HG02938 (cell line): ENCODE measurements around the gene MCRIP1.

Experiments
- ATAC-seq: cut with Tn5 transposase; IDR thresholded peaks from one replicate; pipeline ENCODE4 v1.9.1; 2021; ENCODE audit warnings: mild to moderate bottlenecking, moderate library complexity; ENCODE audit not compliant: unreplicated experiment

The MCRIP1 gene, protein sequence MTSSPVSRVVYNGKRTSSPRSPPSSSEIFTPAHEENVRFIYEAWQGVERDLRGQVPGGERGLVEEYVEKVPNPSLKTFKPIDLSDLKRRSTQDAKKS

GRCh38 chr17:81833160-81833920 is at the start of gene MCRIP1:
TSS of gene MCRIP1 (minus strand) at chr17:81833291. CDS start at chr17:81824506, 8,785 bp downstream.
- peak; percentile 67 for ATAC-seq

DNA sequence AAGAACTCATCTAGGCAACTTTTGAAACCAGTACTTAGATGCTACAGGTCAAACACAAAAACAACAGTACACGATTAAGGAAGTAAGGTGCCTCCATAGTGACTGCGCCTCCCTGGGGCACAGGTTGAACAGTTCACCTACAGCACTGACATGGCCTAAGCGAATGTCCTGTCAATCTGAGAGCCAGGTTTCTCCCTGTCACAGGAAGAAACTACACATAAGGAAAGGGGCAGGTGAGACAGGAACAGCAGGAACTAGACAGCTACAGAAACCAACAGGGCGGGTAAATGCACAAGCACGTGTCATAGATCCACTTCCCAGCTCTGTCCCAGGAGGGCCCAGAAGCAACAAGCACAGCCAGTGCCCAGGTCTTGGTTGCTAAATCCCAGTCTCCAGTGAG is 46.0 kb upstream of the MCRIP1 start:
- ATAC-seq = no peak

DNA sequence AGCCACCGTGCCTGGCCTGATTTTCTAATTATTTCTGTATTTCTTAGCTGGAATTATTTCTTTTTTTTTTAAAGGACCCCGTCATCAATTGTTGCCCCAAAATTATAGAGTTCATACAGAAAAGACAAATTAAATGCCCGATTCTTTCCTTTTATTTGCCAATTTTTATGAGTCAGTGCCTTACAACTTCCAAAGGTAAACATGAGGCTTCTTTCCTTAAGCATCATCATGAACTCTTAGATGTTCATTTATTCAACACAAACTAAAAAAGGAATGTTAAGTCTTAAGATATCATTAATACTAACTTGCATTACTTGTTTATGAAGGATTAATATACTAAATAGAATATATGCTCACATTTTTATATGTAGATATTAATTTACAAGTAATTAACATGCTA is 45.2 kb upstream of the MCRIP1 start:
- no peak for ATAC-seq

DNA sequence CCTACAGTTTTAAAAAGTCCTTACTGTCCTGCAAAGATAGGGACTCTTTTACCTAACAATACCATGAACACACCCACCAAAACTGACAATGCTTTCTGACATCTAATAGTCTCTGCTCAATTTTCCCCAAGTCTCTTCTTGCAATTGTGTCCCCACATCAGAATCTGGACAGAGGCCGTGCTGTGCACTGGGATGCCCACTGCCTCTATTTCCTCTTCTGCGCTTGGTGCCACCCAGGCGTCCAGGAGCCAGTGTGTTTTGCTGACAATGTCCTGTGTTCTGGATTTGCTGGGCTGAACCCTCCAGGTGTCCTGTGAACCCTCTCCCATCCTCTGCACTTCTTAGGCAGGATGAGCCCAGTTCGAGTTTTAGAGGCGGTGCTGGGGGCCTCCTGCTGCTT is 44.5 kb upstream of the MCRIP1 start:
- no peak for ATAC-seq

DNA sequence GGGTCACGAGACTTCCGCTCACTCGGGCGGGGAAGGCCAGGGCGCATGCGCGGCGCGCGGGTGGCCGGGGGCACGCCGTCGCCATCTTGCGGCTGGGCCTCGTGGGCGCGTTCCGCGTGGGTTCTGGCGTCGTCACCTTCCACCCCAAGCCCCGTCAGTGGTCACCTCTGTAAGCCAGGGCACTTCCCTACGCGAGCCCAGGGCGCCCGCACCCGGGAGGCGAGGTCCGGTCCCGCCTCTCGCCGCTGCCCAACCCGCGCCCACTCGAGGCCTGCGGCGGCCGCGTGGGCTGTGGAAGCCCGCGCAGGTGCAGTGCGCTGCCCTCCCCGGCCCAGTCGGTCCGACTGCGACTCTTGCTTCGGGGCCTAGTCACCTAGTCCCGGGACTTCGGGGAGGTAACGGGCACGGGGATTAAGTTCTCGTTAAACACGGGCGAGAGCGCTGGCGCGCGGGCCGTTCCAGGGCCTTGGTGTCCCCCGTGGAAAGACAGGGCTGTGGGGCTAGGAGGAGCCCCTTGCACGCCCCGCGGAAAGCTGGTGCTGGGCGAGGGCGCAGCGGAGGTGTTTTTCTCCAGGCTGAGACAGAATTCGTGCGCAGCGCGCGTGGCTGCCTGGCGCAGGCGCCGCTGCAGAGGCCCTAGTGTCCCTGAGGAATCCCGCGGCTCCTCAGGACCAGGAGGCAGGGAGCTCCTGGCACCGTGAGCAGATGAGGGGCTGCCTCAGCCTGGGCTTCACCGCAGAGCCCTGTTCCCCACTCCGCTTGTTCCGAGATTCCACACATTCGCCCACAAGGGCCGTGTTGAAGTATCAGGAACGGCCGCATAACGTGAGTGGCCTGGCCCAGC is 38.5 kb upstream of the MCRIP1 start:
- peak; percentile 18 for ATAC-seq

DNA sequence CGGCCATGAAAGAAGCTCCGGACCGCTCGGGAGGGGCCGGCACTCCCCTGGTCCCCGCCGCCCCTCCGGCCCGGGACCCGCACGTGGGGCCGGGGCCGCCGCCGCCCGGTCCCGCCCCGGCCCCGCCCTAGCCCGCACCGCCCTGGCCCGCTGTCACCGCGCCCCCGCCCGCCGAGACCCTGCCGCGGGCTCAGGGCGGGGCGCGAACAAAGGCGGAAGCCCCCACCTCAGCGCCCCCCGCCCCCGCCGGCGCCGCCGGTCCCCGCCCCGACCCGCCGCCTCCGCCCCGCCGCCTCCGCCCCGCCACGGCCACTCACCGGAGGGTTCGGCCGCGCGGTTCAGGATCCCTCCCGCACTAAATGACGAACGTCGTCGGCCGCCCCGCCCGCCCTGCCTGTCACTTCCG is 37.9 kb upstream of the MCRIP1 start, which contains the start of gene ARHGDIA:
ARHGDIA (minus strand) TSS at position 357 of the 406 bp plus-strand sequence. CDS start 1,407 bp downstream, outside the sequence.
- ATAC-seq = peak; percentile 44

GRCh38 chr17:81870131-81870980 is 37.3 kb upstream of the MCRIP1 start:
- peak; percentile 14 for ATAC-seq

DNA sequence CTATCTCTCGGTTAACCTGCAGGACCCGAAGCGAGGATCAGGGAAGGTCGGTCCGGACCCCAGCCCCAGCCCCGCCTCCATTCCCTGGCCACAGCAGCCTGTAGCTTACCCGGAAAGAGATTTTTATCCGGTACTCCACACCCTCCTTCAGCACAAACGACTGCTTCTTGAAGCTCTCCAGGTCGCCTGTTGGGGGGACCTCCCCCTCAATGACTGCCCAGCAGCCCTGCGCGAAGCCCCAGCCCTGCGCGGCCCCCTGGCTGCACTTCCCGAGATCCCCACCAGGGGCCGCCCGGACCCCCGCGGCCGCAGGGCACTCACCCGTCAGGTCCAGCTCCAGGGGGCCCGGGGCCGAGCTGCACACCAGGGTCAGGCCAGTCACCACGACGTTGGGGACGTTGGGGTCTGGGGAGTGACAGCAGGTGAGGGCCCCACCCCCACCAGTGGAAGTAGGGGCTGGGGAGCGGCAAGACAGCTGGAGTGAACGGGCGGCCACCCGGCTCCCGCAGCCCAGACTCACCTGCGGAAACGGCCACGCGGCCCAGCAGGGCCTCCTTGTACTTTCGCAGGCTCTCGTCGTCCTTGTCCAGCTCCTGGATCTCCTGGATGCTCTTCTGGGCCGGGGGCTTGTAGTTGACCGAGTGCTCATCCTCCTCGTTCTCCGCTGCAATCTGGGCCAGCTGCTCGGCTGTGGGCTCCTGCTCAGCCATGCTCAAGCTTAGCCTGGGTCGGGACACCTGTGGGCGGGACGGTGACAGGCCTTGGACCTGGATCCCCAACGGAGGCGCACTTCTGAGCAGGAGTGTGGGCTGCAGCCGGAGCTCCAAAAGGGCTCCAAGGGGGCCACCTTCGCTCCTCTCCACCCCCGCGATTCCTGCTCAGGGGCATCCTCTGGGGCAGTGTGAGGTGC is 36.4 kb upstream of the MCRIP1 start:
- ATAC-seq = no peak

DNA sequence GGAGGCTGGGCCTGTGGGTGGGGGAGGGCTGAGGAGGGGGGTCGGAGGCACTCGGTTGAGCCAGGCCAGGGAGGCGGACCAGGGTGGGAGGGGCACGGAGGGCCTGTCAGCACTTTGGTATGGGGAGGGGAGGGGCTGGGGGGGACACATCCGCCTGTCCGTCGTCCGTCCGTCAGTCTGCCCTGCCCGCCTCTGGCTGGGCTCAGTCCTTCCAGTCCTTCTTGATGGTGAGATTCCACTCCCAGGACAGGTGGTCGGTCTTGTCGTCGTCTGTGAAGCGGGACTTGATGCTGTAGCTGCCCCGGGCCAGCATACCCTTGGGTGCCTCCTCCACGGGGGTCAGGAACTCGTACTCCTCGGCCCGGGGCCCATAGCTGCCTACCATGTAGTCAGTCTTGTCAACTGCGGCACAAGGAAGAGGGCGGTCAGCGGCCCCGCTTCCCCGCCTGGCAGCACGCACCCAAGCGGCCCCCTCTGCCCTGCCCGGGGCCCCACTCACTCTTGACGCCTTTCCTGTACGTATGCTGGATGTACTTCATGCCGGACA is 35.7 kb upstream of the MCRIP1 start:
- ATAC-seq = no peak

DNA sequence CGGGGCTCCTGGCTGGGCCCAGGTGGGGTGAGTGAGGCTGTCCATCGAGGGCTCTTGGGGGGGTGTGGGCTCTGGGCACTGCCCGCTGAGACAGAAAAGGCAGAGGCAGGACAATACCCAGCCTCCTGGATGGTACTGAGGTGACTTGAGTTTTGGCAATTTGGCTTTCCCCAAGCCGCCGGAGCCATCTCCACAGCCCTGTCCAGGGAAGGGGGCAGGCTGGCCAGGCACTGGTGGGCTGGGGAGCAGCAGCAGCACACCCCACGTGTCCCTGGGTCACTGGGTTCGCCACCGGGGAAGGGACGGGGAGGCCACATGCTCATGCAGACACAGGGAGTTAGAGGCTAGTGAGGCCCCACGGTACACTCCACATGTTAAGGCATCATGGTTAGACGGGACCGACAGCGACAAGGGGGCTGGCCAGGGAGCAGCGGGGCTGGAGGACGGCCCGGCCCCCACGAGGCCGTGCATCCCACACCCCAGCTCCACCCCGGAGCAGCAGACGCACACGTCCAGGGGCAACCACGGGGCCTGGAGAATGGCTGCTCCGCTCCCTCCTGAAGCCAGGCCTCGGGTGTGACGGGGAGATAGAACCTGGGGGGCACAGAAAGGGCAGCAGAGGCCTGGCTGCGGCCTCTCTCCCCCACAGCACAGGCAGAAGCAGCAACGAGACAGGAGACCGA is 35.0 kb upstream of the MCRIP1 start:
- ATAC-seq = no peak

DNA sequence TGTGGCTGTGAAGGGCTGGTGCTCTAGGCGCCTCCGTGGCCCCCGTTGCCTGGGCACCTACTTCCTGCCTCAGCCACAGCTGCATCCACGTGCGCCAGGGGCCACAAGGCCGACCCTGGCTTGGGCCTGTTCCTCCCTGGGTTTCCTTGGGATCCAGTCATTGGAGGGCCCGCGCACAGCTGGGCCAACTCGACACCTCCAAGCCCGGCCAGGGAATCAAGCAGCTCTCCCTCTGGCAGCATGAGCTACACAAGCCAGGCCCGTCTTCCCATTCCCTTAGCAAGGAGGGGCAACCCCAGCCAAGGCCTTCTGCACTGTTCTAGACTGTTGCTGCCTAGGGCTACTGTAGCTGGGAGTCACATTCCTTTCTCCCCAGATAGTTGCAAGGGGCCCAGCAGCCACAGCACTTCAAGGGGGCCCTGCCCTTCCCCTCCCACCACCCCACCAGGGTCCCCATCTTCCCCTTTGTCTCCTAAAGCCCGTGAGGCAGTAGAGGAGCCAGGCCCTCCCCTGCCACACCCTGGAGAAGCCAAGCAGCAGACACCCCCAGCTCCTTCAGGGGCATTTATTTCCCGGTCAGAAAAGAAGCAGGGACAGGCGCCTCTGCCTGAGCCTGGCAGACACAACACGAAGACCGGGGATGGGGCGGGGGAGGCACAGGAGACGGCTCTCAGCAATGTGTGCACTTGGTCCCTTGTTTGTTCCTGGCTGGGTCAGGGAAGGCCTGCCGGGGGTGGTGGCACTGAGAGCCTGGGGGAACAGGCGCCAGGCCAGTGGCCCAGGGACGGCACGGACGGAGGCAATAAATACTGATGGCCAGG is 34.3 kb upstream of the MCRIP1 start:
- no peak for ATAC-seq

GRCh38 chr17:81866440-81867169 is 33.5 kb upstream of the MCRIP1 start:
- no peak for ATAC-seq

GRCh38 chr17:81865733-81866439 is 32.8 kb upstream of the MCRIP1 start:
- no peak for ATAC-seq

DNA sequence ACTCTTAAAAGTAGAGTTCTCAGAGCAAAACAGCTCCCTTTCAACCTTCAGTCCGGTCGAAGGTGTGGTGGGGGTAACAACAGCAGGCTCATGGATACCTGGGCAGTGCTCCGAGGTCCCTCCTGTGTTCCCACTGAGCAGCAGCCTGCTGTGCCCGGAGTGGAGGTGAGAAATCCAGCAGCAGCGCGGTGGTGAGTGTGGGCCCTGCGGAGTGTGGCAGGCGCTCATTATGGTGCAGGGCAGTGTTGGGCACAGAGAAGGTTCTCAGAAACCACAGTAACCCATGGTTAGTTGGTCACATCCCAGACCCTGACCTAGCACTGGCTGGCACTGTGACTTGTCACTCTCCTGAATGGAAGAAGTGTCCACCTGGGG is 32.3 kb upstream of the MCRIP1 start:
- ATAC-seq = no peak

DNA sequence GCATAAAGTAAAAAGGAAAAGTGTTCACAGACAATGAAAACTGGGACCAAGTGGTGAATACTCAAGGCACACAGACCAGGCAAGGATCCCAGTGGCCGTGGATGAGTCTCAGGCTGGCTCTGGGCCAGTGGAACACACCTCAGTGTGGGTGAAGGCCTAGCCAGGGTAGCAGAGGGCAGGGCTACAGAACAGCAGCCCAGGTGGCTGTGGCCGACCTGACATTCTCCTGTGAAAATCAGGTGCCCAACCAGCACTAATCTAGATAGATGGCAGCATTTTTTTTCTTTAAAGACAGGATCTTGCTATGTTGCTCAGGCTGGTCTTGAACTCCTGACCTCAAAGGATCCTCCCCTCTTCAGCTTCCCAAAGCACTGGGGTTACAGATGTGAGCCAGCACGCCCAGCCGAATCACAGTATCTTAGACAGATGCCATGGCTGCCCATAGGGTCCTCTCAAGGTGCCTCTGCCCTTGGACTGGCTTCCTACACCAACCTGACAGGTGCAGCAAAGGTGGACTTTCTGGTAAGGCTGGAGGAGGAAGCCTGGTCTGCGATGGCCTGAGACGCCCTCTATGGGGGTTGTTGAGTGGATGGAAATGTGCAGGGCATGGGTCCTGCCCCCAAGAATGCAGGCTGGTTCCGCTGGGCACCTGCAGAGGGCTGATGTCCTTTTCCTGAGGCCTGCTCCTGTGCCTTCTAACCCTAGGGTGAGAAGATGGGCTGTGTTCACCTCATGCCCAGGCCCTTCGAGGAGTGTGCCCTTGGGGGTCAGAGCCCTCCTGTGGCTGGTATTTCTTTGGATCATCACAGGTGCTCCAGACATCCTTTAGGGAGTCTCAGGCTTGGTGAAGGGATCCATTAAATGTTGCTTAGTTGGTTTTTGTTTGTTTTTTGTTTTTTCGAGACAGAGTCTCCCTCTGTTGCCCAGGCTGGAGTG is 31.0 kb upstream of the MCRIP1 start:
- ATAC-seq = no peak
